Measurements from ENCODE around the gene SPATA16. TPM values are rescaled to one million over a fixed set of nuclear protein-coding genes. Genes with fewer than 3 reads are reported as not detected.
"Not testable (repeated sequence)": the region's sequence is repeated elsewhere in the genome, so short reads cannot be mapped to it uniquely, and the experiment has no call there.

SPATA16 gene
- total RNA-seq, 2 experiments from 2014 or later: not detected

DNA sequence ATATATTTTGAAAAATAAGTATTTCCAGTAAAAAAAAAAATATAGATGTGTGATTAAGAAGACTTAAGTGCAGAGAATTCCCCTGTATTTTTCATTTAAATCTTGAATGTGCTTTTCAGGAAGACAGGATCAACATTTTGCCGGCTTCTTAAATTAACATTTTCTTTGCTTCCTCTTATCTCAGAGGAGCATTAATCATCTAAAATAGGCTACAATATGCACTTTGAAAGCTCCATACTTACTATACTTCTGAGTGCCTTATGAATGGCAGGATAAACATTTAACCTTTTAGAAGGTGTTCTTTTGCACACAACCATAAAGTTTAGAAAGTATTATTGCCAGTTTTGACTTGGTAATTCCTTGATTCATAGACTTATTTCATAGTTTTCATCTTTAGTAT, 226.2 kb downstream of the SPATA16 start:
- CTCF ChIA-PET: interaction anchor here (0.6 kb wide), 1 partner anchor 700 kb away, joined by 3 read pairs; no protein-coding TSS in a partner anchor
- Mint-ChIP-seq H3K4me3 (no peak overlapping the region), H3K27me3 (ENCODE audit: low read depth) (peaks cover 2% of the 10 kb centered on the region), H3K27ac (no peak overlapping the region), H3K4me1 (ENCODE audit: low read depth) (no peaks in the 10 kb centered on the region), H3K9me3 (no peaks in the 10 kb centered on the region), H3K36me3 (ENCODE audit: low read depth) (no peaks in the 10 kb centered on the region)
- DNase-seq: no peak
- intact Hi-C loops (cut with micrococcal nuclease): no loop called here

DNA sequence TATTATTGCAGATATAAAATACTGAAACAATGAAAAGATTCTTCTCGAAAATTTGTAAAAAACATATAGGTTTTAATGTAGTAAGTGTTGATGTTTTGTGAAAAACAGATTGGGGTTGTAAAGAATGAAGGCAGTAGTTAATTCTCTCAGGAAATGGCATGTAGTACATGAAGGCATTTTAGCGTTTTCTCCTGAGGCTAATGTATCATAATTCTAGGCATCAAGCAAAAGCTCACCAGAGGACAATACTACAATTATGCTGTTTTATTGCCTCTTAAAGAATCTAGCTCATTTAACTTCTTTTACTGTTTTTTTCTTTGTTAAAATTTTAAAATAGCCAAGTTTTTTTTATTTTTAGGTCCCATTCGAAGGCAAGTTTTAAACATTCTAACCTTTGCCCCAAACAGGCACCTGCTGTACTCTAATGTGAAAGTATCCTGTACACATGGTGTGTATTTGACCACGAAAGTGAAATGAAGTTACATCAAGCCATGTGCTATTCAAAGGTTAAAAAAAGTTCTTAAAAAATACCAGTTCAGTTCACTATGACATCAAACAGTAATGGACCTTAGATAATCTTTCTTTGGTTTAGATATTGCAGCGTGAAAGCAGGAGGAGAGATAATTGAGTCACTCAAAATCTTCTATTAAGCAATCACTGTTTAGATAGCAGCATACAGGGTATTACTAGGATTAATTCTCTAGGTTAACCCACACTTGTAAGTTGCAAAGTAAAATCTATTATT, 227.0 kb downstream of the SPATA16 start:
- peaks cover 2% of the 10 kb centered on the region for H3K27me3 Mint-ChIP-seq (ENCODE audit: low read depth)
- no peak overlapping the region for H3K27ac Mint-ChIP-seq
- no peak for DNase-seq
- H3K4me3 Mint-ChIP-seq: no peak overlapping the region
- no peaks in the 10 kb centered on the region for H3K36me3 Mint-ChIP-seq (ENCODE audit: low read depth)
- CTCF ChIA-PET: no interaction called here
- H3K9me3 Mint-ChIP-seq: no peaks in the 10 kb centered on the region
- intact Hi-C loops (cut with micrococcal nuclease): no loop called here
- H3K4me1 Mint-ChIP-seq (ENCODE audit: low read depth): no peaks in the 10 kb centered on the region

DNA sequence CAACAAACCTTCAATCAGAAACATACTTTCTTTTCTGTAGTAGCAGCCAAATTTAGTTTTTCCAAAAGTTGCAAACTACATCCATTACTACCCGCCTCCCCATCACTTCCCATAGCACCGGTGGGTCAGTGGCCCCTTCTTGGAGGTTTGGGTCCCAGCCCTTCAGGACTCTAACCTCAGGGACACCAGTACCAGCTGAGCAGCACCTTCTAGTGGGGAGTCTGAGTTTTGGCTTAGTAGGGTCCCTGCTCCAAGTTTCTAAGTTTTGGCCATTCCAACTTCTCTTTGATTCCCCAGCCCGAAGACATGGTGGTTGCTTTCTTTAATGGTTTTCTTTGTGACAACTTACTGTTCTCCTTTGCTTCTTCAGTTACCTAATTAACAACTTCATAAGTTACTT, 229.9 kb downstream of the SPATA16 start:
- H3K27ac Mint-ChIP-seq: no peak overlapping the region

DNA sequence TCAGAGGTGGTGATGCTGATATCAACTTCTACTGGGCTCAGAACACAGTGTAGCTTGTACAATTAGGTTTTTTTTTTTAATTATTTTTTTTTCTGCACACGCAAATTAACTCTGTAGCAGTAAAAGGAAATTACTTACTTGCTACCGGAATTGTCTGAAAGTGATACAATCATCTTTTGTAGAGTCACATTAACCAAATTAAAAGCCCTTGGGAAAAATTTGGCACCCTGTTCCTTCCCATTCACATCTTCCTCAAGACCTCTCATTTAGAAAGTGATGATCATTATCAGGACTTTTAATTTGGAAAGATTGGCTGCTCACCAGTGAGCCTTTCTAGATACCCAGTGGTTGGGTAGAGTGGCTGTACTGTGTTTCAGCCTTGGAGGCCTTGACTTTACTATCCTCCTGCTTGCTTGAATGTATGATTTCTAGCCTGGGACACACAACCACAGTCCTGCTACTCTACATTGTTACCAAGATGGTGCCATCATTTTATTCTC, 232.2 kb downstream of the SPATA16 start:
- CTCF ChIA-PET: interaction anchor here (0.6 kb wide), 1 partner anchor 328 kb away, joined by 3 read pairs; no protein-coding TSS in a partner anchor
- H3K4me1 Mint-ChIP-seq (ENCODE audit: low read depth): no peaks in the 10 kb centered on the region

More for the DNA sequence above, 229.9 kb downstream of the SPATA16 start:
- intact Hi-C loops (cut with micrococcal nuclease): no loop called here
- no peak for DNase-seq
- H3K4me1 Mint-ChIP-seq (ENCODE audit: low read depth): no peaks in the 10 kb centered on the region
- peaks cover 2% of the 10 kb centered on the region for H3K27me3 Mint-ChIP-seq (ENCODE audit: low read depth)
- H3K9me3 Mint-ChIP-seq: no peaks in the 10 kb centered on the region
- H3K36me3 Mint-ChIP-seq (ENCODE audit: low read depth): no peaks in the 10 kb centered on the region
- H3K4me3 Mint-ChIP-seq: no peak overlapping the region
- CTCF ChIA-PET: no interaction called here

DNA sequence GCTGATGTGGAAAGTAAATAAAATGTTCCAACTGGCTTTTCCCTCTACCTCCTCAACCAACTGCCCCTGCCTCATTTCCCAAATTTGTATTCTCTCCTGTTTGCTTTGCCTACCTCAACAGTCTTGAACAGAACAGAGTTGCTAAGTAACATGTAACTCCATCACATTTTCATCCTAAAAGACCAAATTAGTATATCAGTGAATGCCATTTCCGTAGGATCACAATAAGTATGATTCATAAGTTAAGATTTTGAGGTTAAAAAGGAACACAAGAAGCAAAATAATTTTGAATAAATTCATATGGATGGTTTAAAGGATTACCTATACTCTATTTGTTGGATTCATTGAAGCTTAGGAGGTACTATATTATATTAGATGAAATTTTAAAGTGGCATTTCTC, 235.6 kb downstream of the SPATA16 start:
- H3K4me1 Mint-ChIP-seq (ENCODE audit: low read depth): no peaks in the 10 kb centered on the region
- no peaks in the 10 kb centered on the region for H3K27me3 Mint-ChIP-seq (ENCODE audit: low read depth)
- DNase-seq: no peak
- intact Hi-C loops (cut with micrococcal nuclease): no loop called here
- H3K36me3 Mint-ChIP-seq (ENCODE audit: low read depth): no peaks in the 10 kb centered on the region
- H3K4me3 Mint-ChIP-seq: no peak overlapping the region
- CTCF ChIA-PET: no interaction called here
- no peak overlapping the region for H3K27ac Mint-ChIP-seq
- no peaks in the 10 kb centered on the region for H3K9me3 Mint-ChIP-seq

More for the DNA sequence above, 232.2 kb downstream of the SPATA16 start:
- Mint-ChIP-seq H3K4me3 (no peak overlapping the region), H3K36me3 (ENCODE audit: low read depth) (no peaks in the 10 kb centered on the region), H3K9me3 (no peaks in the 10 kb centered on the region), H3K27me3 (ENCODE audit: low read depth) (peaks cover 2% of the 10 kb centered on the region), H3K27ac (no peak overlapping the region)
- intact Hi-C loops (cut with micrococcal nuclease): no loop called here
- no peak for DNase-seq

DNA sequence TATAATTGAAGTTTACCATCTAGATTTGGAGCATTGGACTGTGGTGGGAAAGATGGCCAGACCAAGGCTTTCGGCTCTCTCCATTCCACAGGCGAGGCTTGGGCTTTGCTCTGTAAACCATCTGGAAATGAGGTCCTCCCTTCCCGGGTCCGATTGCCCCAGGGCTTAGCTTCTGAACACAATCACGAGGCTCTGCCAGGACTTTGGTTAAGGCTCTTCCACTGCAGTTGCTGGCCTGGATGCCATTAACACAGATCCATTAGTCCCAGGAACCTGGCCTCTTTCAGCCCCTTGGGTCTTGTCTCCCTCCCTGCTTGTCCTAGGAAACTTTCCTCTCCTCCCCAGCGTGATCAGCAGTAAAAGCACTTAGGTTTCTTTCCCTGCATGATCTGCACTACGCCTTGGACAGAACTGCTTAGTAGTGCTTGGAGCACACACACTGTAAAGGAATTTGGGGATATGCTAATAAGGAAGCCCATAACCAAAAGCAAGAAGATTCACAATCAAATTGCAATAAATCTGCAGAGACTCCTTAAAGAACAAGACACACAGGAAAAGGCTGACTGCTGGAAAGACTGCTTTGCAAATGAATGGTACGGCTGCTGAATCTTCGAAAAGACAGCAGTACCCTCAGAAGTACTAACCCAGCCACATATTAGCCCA, 236.2 kb downstream of the SPATA16 start:
- H3K27me3 Mint-ChIP-seq (ENCODE audit: low read depth): no peaks in the 10 kb centered on the region
- H3K9me3 Mint-ChIP-seq: no peaks in the 10 kb centered on the region
- H3K27ac Mint-ChIP-seq: no peak overlapping the region
- CTCF ChIA-PET: no interaction called here
- intact Hi-C loops (cut with micrococcal nuclease): no loop called here
- no peaks in the 10 kb centered on the region for H3K4me1 Mint-ChIP-seq (ENCODE audit: low read depth)
- H3K36me3 Mint-ChIP-seq (ENCODE audit: low read depth): no peaks in the 10 kb centered on the region
- DNase-seq: no peak
- H3K4me3 Mint-ChIP-seq: no peak overlapping the region

DNA sequence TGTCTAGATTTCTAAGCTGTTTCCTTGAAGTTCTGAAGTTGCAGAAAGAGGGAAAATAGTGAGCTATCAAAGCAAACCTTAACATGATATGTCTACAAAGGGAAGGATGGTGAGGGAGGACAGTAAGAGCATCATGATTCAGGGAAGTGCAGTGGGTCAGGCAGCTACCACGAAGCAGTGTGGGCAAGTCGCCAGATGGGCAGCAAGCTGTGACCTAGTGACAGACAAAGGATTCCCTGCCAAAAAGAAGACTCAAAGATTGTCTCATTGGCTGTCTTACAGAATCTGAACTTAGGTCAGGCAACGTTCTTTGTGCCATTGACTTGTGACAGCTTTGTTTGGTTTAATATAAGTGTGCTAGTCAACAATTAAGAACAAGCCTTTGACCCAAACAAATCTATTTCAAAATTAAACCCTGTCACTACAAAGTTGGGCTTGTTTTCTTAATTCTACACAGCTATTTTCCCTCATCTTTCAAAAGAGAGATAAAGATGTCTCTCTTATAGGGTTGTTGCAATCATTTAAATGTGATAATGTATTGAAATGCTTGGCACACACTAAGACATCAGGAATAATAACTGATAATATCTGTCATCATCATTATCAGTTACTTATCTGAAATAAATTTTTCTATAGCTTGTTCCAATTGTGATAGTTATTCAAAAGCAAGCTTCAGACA, 237.3 kb downstream of the SPATA16 start:
- DNase-seq: no peak
- Mint-ChIP-seq H3K9me3 (no peaks in the 10 kb centered on the region), H3K27me3 (ENCODE audit: low read depth) (no peaks in the 10 kb centered on the region), H3K27ac (no peak overlapping the region), H3K4me3 (no peak overlapping the region), H3K4me1 (ENCODE audit: low read depth) (no peaks in the 10 kb centered on the region), H3K36me3 (ENCODE audit: low read depth) (no peaks in the 10 kb centered on the region)
- intact Hi-C loops (cut with micrococcal nuclease): no loop called here
- CTCF ChIA-PET: no interaction called here

DNA sequence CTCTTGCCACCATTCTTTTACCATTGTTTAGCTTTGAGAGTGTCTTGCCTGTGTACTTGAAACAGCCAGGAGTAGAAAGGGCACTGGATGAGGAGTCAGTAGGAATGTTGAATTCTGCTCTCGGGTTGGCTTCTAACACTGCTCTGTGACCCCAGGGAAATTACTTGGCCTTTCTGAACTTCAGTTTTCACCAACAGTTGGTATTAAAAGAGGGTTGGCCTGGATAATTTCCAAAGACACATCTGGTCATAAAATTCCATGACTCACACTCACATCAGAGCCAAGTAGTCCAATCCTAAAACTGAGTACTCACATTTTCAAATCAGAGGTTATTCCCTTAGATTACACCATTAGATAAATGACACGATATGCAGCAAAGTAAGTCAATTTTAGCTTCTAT, 248.9 kb downstream of the SPATA16 start:
- H3K27me3 Mint-ChIP-seq (ENCODE audit: low read depth): no peaks in the 10 kb centered on the region
- no peaks in the 10 kb centered on the region for H3K9me3 Mint-ChIP-seq
- no peak overlapping the region for H3K4me3 Mint-ChIP-seq
- H3K36me3 Mint-ChIP-seq (ENCODE audit: low read depth): no peaks in the 10 kb centered on the region
- no peak for DNase-seq
- no peaks in the 10 kb centered on the region for H3K4me1 Mint-ChIP-seq (ENCODE audit: low read depth)
- intact Hi-C loops (cut with micrococcal nuclease): no loop called here
- CTCF ChIA-PET: no interaction called here
- H3K27ac Mint-ChIP-seq: no peak overlapping the region

DNA sequence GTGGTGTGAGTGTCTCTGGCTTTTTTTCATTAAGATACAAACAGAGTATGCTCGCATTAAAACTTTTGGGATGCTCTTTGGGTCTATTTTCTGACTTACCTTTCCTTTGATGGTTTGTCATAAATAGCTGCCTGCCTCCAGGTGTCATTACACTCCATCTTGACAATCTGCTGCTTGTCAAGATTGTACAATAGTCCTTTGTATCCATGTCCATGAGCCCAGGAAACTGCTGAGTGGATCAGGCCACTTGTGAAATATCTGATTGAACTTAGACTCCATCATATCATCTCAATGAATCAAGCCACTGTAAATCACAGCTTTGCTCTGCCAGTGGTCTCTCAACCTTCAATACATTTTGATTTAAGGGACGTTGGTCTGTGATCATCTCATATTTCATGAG, 255.3 kb downstream of the SPATA16 start:
- peaks cover 10% of the 10 kb centered on the region for H3K9me3 Mint-ChIP-seq
- no peaks in the 10 kb centered on the region for H3K36me3 Mint-ChIP-seq (ENCODE audit: low read depth)
- H3K27me3 Mint-ChIP-seq (ENCODE audit: low read depth): no peaks in the 10 kb centered on the region
- H3K27ac Mint-ChIP-seq: no peak overlapping the region
- intact Hi-C loops (cut with micrococcal nuclease): loop anchor here (10.0 kb wide), 1 partner anchor 209 kb away; no protein-coding TSS in a partner anchor
- H3K4me3 Mint-ChIP-seq: no peak overlapping the region
- H3K4me1 Mint-ChIP-seq (ENCODE audit: low read depth): no peaks in the 10 kb centered on the region
- CTCF ChIA-PET: no interaction called here
- DNase-seq: no peak

DNA sequence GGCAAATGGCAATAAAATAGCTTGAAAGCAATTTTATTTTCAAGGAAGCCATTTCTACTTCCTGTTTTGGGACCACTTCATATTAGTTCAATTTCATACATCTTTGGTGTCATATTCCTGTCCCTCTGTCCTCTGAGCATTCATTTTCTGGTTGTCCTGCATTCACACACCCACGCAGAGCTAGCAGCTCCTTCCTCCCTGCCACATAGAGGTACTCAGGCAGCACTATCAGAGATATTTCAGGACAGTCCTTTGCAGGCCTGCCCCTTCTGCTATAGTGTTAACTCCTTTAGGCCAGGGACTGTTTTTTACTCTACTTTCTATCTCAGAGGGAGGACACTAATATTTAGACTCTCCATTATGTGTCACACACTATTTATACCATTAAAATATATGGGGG, 258.5 kb downstream of the SPATA16 start:
- H3K4me3 Mint-ChIP-seq: no peak overlapping the region
- H3K9me3 Mint-ChIP-seq: peaks cover 19% of the 10 kb centered on the region
- H3K27ac Mint-ChIP-seq: no peak overlapping the region
- DNase-seq: no peak
- intact Hi-C loops (cut with micrococcal nuclease): loop anchor here (10.0 kb wide), 1 partner anchor 212 kb away; no protein-coding TSS in a partner anchor
- CTCF ChIA-PET: no interaction called here
- H3K36me3 Mint-ChIP-seq (ENCODE audit: low read depth): no peaks in the 10 kb centered on the region
- no peaks in the 10 kb centered on the region for H3K4me1 Mint-ChIP-seq (ENCODE audit: low read depth)
- H3K27me3 Mint-ChIP-seq (ENCODE audit: low read depth): no peaks in the 10 kb centered on the region

DNA sequence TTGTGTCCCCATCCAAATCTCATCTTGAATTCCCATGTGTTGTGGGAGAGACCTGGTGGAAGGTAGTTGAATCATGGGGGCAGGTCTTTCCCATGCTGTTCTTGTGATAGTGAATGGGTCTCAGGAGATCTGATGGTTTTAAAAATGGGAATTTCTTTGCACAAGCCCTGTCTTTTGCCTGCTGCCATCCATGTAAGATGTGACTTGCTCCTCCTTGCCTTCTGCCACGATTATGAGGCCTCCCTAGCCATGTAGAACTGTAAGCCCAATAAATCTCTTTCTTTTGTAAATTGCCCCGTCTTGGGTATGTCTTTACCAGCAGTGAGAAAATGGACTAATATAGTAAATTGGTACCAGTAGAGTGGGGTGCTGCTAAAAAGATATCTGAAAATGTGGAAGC, 261.7 kb downstream of the SPATA16 start:
- H3K27me3 Mint-ChIP-seq (ENCODE audit: low read depth); H3K27ac Mint-ChIP-seq; DNase-seq; CTCF ChIA-PET; H3K4me1 Mint-ChIP-seq (ENCODE audit: low read depth); H3K4me3 Mint-ChIP-seq; intact Hi-C loops (cut with micrococcal nuclease); H3K36me3 Mint-ChIP-seq (ENCODE audit: low read depth): not testable (repeated sequence)
- peaks cover 19% of the 10 kb centered on the region for H3K9me3 Mint-ChIP-seq

DNA sequence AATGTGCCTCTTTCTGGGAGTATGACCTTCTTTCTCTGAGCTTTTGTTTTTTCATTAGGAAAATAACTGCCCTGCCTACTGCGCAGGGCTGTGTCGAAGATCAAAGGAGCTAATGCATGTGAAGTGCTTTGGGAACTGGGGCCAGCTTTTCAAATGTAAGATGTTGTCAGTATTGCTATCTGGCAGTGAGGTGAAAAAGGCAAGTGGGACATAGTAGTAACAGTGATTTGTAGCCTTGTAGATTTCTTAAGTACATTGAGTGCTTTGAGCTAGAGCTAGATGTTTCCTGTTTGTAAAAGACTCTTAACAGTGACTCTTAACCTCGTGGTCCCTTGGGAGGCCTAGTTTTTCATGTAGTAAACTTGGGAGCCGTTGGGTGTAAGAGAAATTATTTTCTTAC, 264.0 kb downstream of the SPATA16 start:
- Mint-ChIP-seq H3K27me3 (ENCODE audit: low read depth) (no peaks in the 10 kb centered on the region), H3K27ac (no peak overlapping the region), H3K4me1 (ENCODE audit: low read depth) (no peaks in the 10 kb centered on the region), H3K9me3 (peaks cover 17% of the 10 kb centered on the region), H3K36me3 (ENCODE audit: low read depth) (no peaks in the 10 kb centered on the region), H3K4me3 (no peak overlapping the region)
- no peak for DNase-seq
- intact Hi-C loops (cut with micrococcal nuclease): no loop called here
- CTCF ChIA-PET: no interaction called here
